GM19452 (cell line): ENCODE data around the gene LMX1B.
"Not testable (repeated sequence)": the region's sequence is repeated elsewhere in the genome, so short reads cannot be mapped to it uniquely, and the experiment has no call there.

ENCODE experiments used
- ATAC-seq: cut with Tn5 transposase; IDR thresholded peaks from one replicate; pipeline ENCODE4 v1.9.1; 2021; ENCODE audit not compliant: unreplicated experiment

LMX1B gene

DNA sequence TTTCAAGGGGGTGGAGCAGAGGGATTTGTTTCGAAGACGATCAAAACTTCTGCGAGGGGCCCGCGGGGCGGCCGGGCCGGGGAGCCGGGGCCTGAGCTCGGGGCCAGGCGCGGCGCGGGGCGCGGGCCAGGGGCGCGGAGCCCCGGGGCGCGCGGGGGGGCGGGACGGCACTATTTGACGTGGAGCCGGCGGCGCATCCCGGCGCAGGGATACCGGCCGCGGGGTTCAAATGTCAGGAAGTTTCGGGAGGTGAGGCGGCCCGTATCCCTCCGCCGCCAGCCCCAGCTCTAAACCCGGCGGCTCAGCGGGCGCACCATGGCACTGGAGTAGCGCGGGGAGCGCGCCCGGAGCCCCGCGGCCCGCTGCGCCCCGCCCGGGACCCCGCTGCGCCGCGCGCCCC is at the start of gene LMX1B:
Gene LMX1B, plus strand, starts transcription at position 278 of the 400 bp plus-strand sequence. CDS start 522 bp downstream, outside the sequence.
- ATAC-seq: no peak

GRCh38 chr9:126564128-126564527 is 49.6 kb upstream of the LMX1B start:
- no peak for ATAC-seq

DNA sequence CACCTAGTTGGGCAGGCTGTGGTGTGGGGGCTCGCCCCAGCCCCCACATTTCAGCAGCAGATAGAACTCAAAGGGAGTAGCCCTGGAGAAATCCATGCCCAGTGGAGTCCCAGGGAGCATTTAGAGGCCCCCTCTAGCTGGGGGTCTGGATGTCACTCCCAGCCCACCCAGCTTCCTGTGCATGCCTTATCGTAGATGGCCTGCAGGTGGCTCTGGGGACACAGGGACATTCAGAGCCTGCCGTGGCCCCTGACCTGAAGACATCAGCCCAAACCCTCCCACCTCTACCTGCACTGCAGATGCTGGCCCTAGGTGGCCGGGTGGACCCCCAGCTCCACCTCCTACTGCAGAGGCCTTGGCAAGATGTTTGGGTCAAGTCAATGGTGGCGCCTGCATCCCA is 49.0 kb upstream of the LMX1B start:
- no peak for ATAC-seq

DNA sequence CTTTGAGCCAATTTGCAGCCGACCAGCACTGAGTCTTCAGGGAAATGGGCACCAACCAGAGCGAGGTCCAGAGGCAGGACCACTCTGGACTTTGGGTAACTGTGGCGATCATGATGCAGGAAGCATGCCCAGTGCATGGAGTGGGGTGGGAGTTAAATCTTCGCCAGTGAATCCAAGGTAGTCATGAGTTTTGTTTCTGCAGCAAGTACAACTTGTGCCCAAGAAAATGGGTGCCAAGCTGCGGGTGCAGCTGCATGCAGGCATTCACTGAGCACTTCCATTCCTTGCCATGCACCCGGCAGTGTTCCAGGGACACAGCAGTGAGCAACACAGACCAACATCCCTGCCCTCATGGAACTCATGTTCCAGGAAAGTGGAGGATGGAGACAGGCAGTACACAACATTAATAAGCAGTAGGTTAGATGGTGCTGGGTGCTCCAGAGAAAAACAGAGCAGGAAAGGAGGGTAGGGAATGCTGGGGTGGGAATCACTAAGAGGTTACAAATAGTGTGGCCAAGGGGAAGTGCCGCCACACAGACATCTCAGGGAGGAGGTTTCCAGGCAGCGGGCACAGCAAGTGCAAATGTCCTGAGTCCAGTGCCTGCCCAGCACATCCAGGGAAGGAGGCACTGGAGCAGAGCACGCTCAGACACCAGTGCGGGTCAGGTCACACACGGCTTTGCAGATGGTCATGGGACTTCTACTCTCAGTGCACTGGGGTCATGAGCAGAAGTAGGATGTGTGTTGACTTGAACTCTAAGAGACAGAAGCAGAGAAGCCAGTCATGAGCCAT is 48.2 kb upstream of the LMX1B start:
- ATAC-seq: no peak

DNA sequence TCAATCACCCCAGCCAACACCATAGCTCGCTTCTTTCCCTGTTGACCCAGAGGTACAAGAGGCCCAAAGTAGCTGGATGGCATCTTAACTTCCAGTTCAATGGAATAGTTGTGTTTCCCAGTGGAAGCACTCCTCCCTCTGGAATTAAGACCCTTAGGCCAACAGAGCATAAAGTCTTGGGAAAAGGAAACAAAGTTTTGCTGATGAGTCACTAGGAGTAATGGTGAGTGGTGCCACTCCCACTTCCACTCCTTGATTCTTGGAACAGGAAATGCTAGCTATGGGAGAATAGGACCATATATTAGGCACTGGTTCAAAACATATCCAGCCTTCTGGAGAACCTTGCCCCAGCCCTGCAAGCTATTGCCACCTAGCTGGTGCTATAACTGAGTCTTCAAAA is 44.7 kb upstream of the LMX1B start:
- no peak for ATAC-seq

GRCh38 chr9:126578029-126578428 is 35.7 kb upstream of the LMX1B start:
- no peak for ATAC-seq

- not testable (repeated sequence) for ATAC-seq
Measured at GRCh38 chr9:126580319-126580718, 33.4 kb upstream of the LMX1B start.

- ATAC-seq: no peak
Measured at GRCh38 chr9:126581893-126582292, 31.8 kb upstream of the LMX1B start.

GRCh38 chr9:126582427-126582826 is 31.3 kb upstream of the LMX1B start:
- ATAC-seq: no peak

GRCh38 chr9:126583144-126583760 is 30.5 kb upstream of the LMX1B start:
- ATAC-seq: no peak

DNA sequence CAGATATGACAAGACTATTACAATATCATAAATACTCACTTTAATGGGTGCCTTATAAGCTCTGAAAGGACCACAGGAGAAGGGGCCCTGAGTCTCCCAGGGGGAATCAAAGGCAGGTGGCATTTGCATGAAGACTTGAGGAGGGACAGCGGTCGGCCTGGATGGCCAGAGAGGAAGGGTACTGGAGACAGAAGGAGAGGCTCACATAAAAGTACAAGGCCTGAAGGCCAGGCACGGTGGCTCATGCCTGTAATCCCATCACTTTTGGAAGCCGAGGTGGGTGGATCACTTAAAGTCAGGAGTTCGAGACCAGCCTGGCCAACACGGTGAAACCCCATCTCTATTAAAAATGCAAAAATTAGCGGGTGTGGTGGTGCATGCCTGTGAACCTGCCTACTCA is 29.1 kb upstream of the LMX1B start:
- ATAC-seq: no peak

GRCh38 chr9:126586236-126586635 is 27.5 kb upstream of the LMX1B start:
- no peak for ATAC-seq

GRCh38 chr9:126587187-126588185 is 26.2 kb upstream of the LMX1B start:
- no peak for ATAC-seq

- no peak for ATAC-seq
Measured at GRCh38 chr9:126588491-126589168, 25.1 kb upstream of the LMX1B start.

GRCh38 chr9:126589349-126589748 is 24.4 kb upstream of the LMX1B start:
- no peak for ATAC-seq

DNA sequence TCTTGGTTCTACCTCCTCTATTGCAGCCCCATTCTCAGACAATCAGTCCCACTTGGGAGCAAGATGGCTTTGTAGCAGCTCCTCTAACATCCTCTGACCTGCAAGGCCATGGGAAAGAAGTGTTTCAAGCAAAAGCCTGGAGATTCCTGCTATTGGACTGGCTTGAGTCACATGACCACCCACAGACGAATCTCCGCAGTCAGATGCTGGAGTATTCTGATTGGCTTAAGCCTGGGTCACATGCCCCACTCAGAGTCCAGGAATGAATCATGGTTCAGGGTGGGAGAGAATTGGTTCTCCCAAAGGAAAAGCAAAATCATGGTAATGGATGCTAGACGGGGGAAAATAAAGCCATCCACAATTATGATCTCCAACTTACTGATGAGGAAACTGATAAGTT is 22.6 kb upstream of the LMX1B start:
- ATAC-seq: no peak

- no peak for ATAC-seq
Measured at GRCh38 chr9:126591922-126592321, 21.8 kb upstream of the LMX1B start.

GRCh38 chr9:126592461-126592860 is 21.3 kb upstream of the LMX1B start:
- ATAC-seq: no peak

GRCh38 chr9:126595982-126596381 is 17.7 kb upstream of the LMX1B start:
- ATAC-seq: no peak

- no peak for ATAC-seq
Measured at GRCh38 chr9:126599047-126599650, 14.6 kb upstream of the LMX1B start.
